CD8-positive, alpha-beta memory T cell (primary cell): ENCODE data around the gene BBS9. TPM values are rescaled to one million over a fixed set of nuclear protein-coding genes. Genes with fewer than 3 reads are reported as not detected.
A peak's percentile ranks its signal among the peaks of the same experiment; 100 is the strongest.
"Not testable (repeated sequence)": the region's sequence is repeated elsewhere in the genome, so short reads cannot be mapped to it uniquely, and the experiment has no call there.

Source experiments
- CTCF ChIA-PET: fragments of 350-600 bp; sonication (Branson Sonifier 250); formaldehyde crosslinking; loops from one replicate; lab custom pipeline; 2021; ENCODE audit warnings: antibody characterized with exemption; lab: Charles Lee
- POLR2A ChIA-PET: fragments of 350-600 bp; sonication (Branson Sonifier 250); formaldehyde crosslinking; loops from one replicate; lab custom pipeline; 2021; ENCODE audit warnings: antibody characterized with exemption; lab: Charles Lee
- DNase-seq, 5 donors: peaks; one replicate each; pipeline versions ENCODE4 v3.0.0 to v3.0.0-alpha.2; 2020 to 2022; ENCODE audit warnings: mixed read lengths in 1 of 5
- H3K27ac ChIP-seq: one replicate; pipeline ENCODE4 v1.7.0; 2013; ENCODE audit warnings: low read depth, mild to moderate bottlenecking, low read length, moderate library complexity
- H3K27me3 ChIP-seq: 2 replicates; pipeline ENCODE4 v1.7.0; 2013; ENCODE audit warnings: low read length, mild to moderate bottlenecking; ENCODE audit not compliant: insufficient read depth, poor library complexity, severe bottlenecking
- H3K36me3 ChIP-seq: 2 replicates; pipeline ENCODE4 v1.7.0; 2013; ENCODE audit warnings: mild to moderate bottlenecking, low read length, moderate library complexity; ENCODE audit not compliant: insufficient read depth
- H3K4me1 ChIP-seq: 2 replicates; pipeline ENCODE4 v1.7.0; 2013; ENCODE audit warnings: mild to moderate bottlenecking, low read length, moderate library complexity; ENCODE audit not compliant: insufficient read depth
- H3K4me3 ChIP-seq: 2 replicates; pipeline ENCODE4 v1.7.0; 2013; ENCODE audit warnings: mild to moderate bottlenecking, low read length
- H3K9me3 ChIP-seq: 2 replicates; pipeline ENCODE4 v1.7.0; 2013; ENCODE audit warnings: mild to moderate bottlenecking, low read length
- H3K27ac Mint-ChIP-seq, 8 donors: one replicate each; pipeline ENCODE4 v1.8.0; 2020 to 2021; ENCODE audit warnings: mixed read lengths in 8 of 8, mild to moderate bottlenecking in 6 of 8, inconsistent platforms in 3 of 8, moderate library complexity in 3 of 8
- H3K27me3 Mint-ChIP-seq, 2 donors: one replicate each; pipeline ENCODE4 v1.8.0; 2020 to 2021; ENCODE audit warnings: mixed read lengths in 2 of 2, mild to moderate bottlenecking in 1 of 2, moderate library complexity in 1 of 2
- H3K36me3 Mint-ChIP-seq, 3 donors: one replicate each; pipeline ENCODE4 v1.8.0; 2020 to 2021; ENCODE audit warnings: mixed read lengths in 3 of 3, inconsistent platforms in 1 of 3, mild to moderate bottlenecking in 1 of 3
- H3K4me1 Mint-ChIP-seq, 3 donors: one replicate each; pipeline ENCODE4 v1.8.0; 2020 to 2021; ENCODE audit warnings: mixed read lengths in 3 of 3, inconsistent platforms in 1 of 3, mild to moderate bottlenecking in 1 of 3
- H3K4me3 Mint-ChIP-seq, 7 donors: one replicate each; pipeline ENCODE4 v1.8.0; 2020 to 2021; ENCODE audit warnings: mixed read lengths in 7 of 7, mild to moderate bottlenecking in 6 of 7, moderate library complexity in 4 of 7, inconsistent platforms in 2 of 7
- H3K9me3 Mint-ChIP-seq, 5 donors: one replicate each; pipeline ENCODE4 v1.8.0; 2020 to 2022; ENCODE audit warnings: mixed read lengths in 5 of 5, mild to moderate bottlenecking in 3 of 5, moderate library complexity in 2 of 5, inconsistent platforms in 1 of 5
- polyA plus RNA-seq: library from polyadenylated mRNA; unstranded; fragments of 300-500 nt; fragmentation: Illumina TruSeq; gene quantifications from one replicate; pipeline ENCODE4 v1.2.3, GENCODE V29; 2021
- total RNA-seq, 2 experiments: library from RNA; stranded (reverse); gene quantifications; one replicate each; pipeline ENCODE4 v1.2.3, GENCODE V29; 2021

BBS9 gene
- total and polyA plus RNA-seq, 3 experiments from 2014 or later, result 10.0 to 14.6 (median 11.1) TPM

DNA sequence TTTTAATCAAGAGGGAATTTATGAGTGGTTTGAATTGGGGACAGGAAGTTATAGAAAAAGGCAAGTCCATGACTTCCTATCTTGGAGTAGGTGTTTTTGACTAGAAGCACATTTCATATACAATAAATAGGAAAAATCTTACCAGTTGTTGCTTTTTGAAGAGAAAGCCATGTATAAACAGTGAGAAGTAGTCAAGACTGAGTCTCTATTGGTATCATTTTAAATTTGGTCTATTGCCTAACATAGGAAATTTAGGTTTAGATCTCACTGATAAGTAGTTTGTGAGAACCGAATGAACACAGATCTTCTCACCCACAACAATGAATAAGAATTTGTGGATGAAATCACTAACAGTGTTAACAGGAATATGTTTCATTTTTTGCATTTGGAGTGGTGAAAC is 387.2 kb downstream of the BBS9 start:
- no peaks in the 10 kb centered on the region for H3K27me3 Mint-ChIP-seq
- no peaks in the 10 kb centered on the region for H3K27me3 ChIP-seq
- ChIA-PET POLR2A (no interaction called here), CTCF (no interaction called here)
- peaks cover 0 to 4% (median 3%) of the 10 kb centered on the region in 3 donors for H3K4me1 Mint-ChIP-seq
- H3K4me3 ChIP-seq, result no peak overlapping the region
- H3K9me3 Mint-ChIP-seq, result peaks cover 0 to 2% (median 2%) of the 10 kb centered on the region in 5 donors
- H3K9me3 ChIP-seq, result no peaks in the 10 kb centered on the region
- H3K36me3 Mint-ChIP-seq, result peaks cover 1 to 40% (median 11%) of the 10 kb centered on the region in 3 donors
- no peaks in the 10 kb centered on the region for H3K4me1 ChIP-seq
- no peak for DNase-seq
- H3K4me3 Mint-ChIP-seq, result no peak overlapping the region
- peak overlapping the region in 1 of 8 donors; percentile 38 for H3K27ac Mint-ChIP-seq
- H3K36me3 ChIP-seq, result no peaks in the 10 kb centered on the region
- no peak overlapping the region for H3K27ac ChIP-seq

DNA sequence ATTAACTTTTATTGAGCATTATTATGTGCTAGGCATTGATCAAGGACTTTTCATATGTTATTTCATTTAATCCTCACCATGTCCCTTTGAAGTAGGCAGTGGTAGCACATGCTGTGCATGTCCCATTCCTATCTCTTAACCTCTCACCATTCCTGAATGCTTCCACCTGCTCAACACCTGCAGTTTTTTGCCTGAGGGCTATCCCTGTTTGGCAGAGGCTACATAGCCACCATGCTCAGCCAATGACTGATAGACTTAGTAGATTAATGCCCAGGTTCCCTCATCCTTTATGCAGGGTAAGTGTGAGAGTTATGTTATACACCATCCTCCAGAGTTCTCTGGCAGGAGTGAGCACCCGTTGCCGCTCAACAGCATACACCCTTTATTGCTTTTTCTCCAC is 387.8 kb downstream of the BBS9 start:
- H3K27ac ChIP-seq, result no peak overlapping the region
- H3K9me3 ChIP-seq, result no peaks in the 10 kb centered on the region
- DNase-seq, result no peak
- Mint-ChIP-seq H3K4me3 (no peak overlapping the region), H3K27ac (no peak overlapping the region), H3K9me3 (peaks cover 0 to 5% (median 2%) of the 10 kb centered on the region in 5 donors), H3K27me3 (no peaks in the 10 kb centered on the region), H3K36me3 (peaks cover 1 to 40% (median 11%) of the 10 kb centered on the region in 3 donors), H3K4me1 (peaks cover 0 to 4% (median 3%) of the 10 kb centered on the region in 3 donors)
- H3K27me3 ChIP-seq, result no peaks in the 10 kb centered on the region
- CTCF ChIA-PET, result no interaction called here
- H3K4me3 ChIP-seq, result no peak overlapping the region
- H3K36me3 ChIP-seq, result no peaks in the 10 kb centered on the region
- POLR2A ChIA-PET, result no interaction called here
- H3K4me1 ChIP-seq, result no peaks in the 10 kb centered on the region

DNA sequence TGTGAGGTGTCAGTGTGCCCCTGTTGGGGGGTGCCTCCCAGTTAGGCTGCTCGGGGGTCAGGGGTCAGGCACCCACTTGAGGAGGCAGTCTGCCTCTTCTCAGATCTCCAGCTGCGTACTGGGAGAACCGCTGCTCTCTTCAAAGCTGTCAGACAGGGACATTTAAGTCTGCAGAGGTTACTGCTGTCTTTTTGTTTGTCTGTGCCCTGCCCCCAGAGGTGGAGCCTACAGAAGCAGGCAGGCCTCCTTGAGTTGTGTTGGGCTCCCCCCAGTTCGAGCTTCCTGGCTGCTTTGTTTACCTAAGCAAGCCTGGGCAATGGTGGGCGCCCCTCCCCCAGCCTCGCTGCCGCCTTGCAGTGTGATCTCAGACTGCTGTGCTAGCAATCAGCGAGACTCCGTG is 397.6 kb downstream of the BBS9 start:
- DNase-seq, result not testable (repeated sequence)

DNA sequence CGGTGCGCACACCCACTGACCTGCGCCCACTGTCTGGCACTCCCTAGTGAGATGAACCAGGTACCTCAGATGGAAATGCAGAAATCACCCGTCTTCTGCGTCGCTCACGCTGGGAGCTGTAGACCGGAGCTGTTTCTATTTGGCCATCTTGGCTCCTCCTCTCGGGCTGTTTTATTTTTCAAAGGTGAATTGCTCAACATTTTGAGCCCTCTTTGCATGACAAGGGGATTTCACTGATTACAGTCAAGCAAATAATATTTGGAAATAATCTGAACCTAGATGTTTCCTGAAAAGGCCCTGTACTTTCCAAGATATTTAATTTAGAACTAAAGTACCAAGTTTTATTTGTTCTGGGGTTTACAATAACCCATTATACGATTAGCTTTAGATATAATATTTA is 398.2 kb downstream of the BBS9 start:
- H3K27ac Mint-ChIP-seq, H3K4me1 Mint-ChIP-seq, H3K4me1 ChIP-seq, H3K27me3 ChIP-seq, H3K36me3 ChIP-seq, POLR2A ChIA-PET, H3K4me3 ChIP-seq, H3K27ac ChIP-seq, H3K9me3 ChIP-seq, H3K27me3 Mint-ChIP-seq, CTCF ChIA-PET, H3K4me3 Mint-ChIP-seq, DNase-seq, H3K9me3 Mint-ChIP-seq: not testable (repeated sequence)
- peaks cover 0 to 23% (median 6%) of the 10 kb centered on the region in 3 donors for H3K36me3 Mint-ChIP-seq

More for the DNA sequence above, 397.6 kb downstream of the BBS9 start:
- CTCF ChIA-PET, H3K4me1 ChIP-seq, H3K9me3 ChIP-seq, H3K4me3 ChIP-seq, H3K27me3 ChIP-seq, H3K9me3 Mint-ChIP-seq, H3K4me1 Mint-ChIP-seq, H3K27ac ChIP-seq, H3K36me3 ChIP-seq, POLR2A ChIA-PET, H3K27me3 Mint-ChIP-seq, H3K27ac Mint-ChIP-seq, H3K4me3 Mint-ChIP-seq: not testable (repeated sequence)
- H3K36me3 Mint-ChIP-seq, result peaks cover 0 to 21% (median 3%) of the 10 kb centered on the region in 3 donors

DNA sequence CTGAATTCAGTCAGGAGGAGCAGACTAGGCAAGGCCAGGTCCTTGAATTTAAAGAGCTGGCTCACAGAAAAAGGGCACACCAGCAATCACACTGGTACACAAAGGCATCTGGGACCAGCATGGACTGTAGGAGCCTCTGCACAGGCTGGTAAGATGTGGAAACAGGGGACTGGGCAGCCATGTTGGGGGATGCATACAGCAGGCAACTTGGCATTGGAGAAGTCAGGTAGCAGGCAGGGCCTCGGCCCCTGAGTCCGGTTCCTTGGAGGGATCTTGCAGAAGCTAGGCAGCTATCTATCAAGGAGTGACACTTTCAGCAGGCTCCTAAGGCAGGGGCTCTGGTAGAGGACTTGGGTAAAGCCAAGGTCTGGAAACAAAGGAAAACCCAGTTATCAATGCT is 399.7 kb downstream of the BBS9 start:
- Mint-ChIP-seq H3K27me3 (no peaks in the 10 kb centered on the region), H3K36me3 (peaks cover 7 to 37% (median 16%) of the 10 kb centered on the region in 3 donors), H3K27ac (no peak overlapping the region), H3K9me3 (peaks cover 0 to 3% (median 2%) of the 10 kb centered on the region in 5 donors), H3K4me1 (no peaks in the 10 kb centered on the region), H3K4me3 (no peak overlapping the region)
- Histone ChIP-seq H3K4me1 (no peaks in the 10 kb centered on the region), H3K36me3 (no peaks in the 10 kb centered on the region), H3K27ac (no peak overlapping the region), H3K27me3 (no peaks in the 10 kb centered on the region), H3K9me3 (no peaks in the 10 kb centered on the region), H3K4me3 (no peak overlapping the region)
- DNase-seq, result no peak
- CTCF ChIA-PET, result no interaction called here
- POLR2A ChIA-PET, result no interaction called here

DNA sequence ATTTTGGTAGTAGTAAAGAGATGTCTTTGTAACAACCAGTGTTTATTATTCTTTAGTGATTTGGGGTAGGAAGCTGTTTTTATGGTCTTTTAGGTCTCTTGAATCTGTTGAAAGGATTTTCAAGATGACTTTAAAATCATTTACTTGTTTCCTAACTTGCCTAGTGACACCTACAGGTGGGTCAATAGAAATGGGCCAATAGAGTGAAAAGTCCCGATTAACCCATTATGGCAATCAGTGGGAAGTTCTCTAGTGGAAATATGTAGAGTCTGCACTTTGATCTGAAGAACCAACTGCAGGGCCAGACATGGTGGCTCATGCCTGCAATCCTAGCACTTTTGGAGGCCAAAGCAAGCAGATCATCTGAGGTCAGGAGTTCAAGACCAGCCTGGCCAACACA is 401.3 kb downstream of the BBS9 start:
- Histone ChIP-seq H3K36me3 (no peaks in the 10 kb centered on the region), H3K27me3 (no peaks in the 10 kb centered on the region), H3K4me3 (no peak overlapping the region), H3K27ac (no peak overlapping the region), H3K9me3 (no peaks in the 10 kb centered on the region), H3K4me1 (no peaks in the 10 kb centered on the region)
- Mint-ChIP-seq H3K9me3 (peaks cover 0 to 3% (median 0%) of the 10 kb centered on the region in 5 donors), H3K36me3 (peaks cover 15 to 49% (median 28%) of the 10 kb centered on the region in 3 donors), H3K27ac (no peak overlapping the region), H3K4me3 (no peak overlapping the region), H3K27me3 (no peaks in the 10 kb centered on the region), H3K4me1 (peaks cover 0 to 1% (median 0%) of the 10 kb centered on the region in 3 donors)
- ChIA-PET CTCF (no interaction called here), POLR2A (no interaction called here)
- no peak for DNase-seq

DNA sequence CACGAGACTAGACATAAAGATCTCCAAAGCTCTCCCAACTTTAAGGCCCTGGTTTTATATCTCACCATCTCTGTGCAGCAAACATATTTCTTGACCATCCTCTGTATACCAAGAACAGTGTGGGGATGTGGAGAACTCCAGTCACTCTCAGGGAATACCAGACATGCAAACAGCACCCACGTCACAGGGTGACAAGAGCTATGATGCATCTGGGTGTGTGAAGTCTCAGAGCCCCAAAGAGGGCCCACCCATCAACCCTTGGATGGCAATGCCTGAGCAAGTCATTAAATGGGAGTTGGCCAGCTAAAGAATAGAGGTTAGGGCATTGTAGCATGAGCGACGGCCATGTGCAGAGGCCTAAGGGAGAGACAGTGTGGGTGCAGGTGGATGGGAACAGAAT is 402.5 kb downstream of the BBS9 start:
- CTCF ChIA-PET, result no interaction called here
- no peak overlapping the region for H3K4me3 ChIP-seq
- peaks cover 0 to 3% (median 0%) of the 10 kb centered on the region in 5 donors for H3K9me3 Mint-ChIP-seq
- peaks cover 21 to 59% (median 32%) of the 10 kb centered on the region in 3 donors for H3K36me3 Mint-ChIP-seq
- H3K9me3 ChIP-seq, result no peaks in the 10 kb centered on the region
- no peaks in the 10 kb centered on the region for H3K4me1 ChIP-seq
- no peak for DNase-seq
- no peaks in the 10 kb centered on the region for H3K36me3 ChIP-seq
- no peak overlapping the region for H3K27ac ChIP-seq
- no peaks in the 10 kb centered on the region for H3K27me3 Mint-ChIP-seq
- POLR2A ChIA-PET, result no interaction called here
- H3K27ac Mint-ChIP-seq, result peak overlapping the region in 1 of 8 donors; percentile 4
- no peak overlapping the region for H3K4me3 Mint-ChIP-seq
- H3K4me1 Mint-ChIP-seq, result peaks cover 0 to 1% (median 0%) of the 10 kb centered on the region in 3 donors
- H3K27me3 ChIP-seq, result no peaks in the 10 kb centered on the region

DNA sequence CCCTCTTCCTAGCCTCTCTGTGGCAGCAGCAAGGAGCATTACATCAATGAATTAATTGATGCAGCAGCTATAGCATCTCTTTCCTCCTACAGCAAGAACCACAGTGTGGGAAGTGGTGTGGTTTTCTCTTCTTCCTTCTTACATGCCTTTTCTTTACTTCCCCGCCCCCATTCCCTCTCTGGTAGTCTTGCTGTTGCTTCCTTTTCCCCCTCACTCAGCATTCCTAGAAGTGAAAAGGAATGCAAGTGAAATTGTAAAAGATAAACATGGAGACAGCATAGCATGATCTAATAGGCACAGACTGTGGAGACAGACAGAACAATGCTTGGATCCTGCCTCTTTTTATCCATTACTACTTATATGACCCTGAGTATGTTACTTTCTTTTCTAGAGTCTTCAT is 405.5 kb downstream of the BBS9 start:
- H3K9me3 Mint-ChIP-seq, result peaks cover 11 to 19% (median 16%) of the 10 kb centered on the region in 5 donors
- CTCF ChIA-PET, result no interaction called here

More for the DNA sequence above, 405.5 kb downstream of the BBS9 start:
- Histone ChIP-seq H3K27me3 (no peaks in the 10 kb centered on the region), H3K9me3 (no peaks in the 10 kb centered on the region), H3K4me3 (no peak overlapping the region), H3K36me3 (no peaks in the 10 kb centered on the region), H3K4me1 (no peaks in the 10 kb centered on the region), H3K27ac (no peak overlapping the region)
- H3K4me3 Mint-ChIP-seq, result no peak overlapping the region
- no peak overlapping the region for H3K27ac Mint-ChIP-seq
- H3K27me3 Mint-ChIP-seq, result no peaks in the 10 kb centered on the region
- DNase-seq, result no peak
- peaks cover 0 to 3% (median 0%) of the 10 kb centered on the region in 3 donors for H3K4me1 Mint-ChIP-seq
- POLR2A ChIA-PET, result no interaction called here
- peaks cover 32 to 78% (median 60%) of the 10 kb centered on the region in 3 donors for H3K36me3 Mint-ChIP-seq
